Spinal cord (tissue), 10 donors: ENCODE measurements around the gene BAZ2A. TPM values are rescaled to one million over a fixed set of nuclear protein-coding genes. Genes with fewer than 3 reads are reported as not detected.

Source experiments
- DNase-seq, 6 donors: peaks; one replicate each; pipeline versions ENCODE4 v3.0.0 to v3.0.0-alpha.2; 2013 to 2015; ENCODE audit warnings: low spot score in 6 of 6, low read depth in 4 of 6
- H3K27ac ChIP-seq: one replicate; pipeline ENCODE4 v1.5.1; 2013; ENCODE audit warnings: low read depth, low read length, control low read depth
- H3K27me3 ChIP-seq: one replicate; pipeline ENCODE4 v1.6.1; 2013; ENCODE audit warnings: low read length; ENCODE audit not compliant: control insufficient read depth, insufficient read depth
- H3K36me3 ChIP-seq: one replicate; pipeline ENCODE4 v1.6.1; 2013; ENCODE audit warnings: low read length; ENCODE audit not compliant: control insufficient read depth, insufficient read depth
- H3K4me1 ChIP-seq: one replicate; pipeline ENCODE4 v1.6.1; 2013; ENCODE audit warnings: low read length; ENCODE audit not compliant: control insufficient read depth, insufficient read depth
- H3K4me3 ChIP-seq: one replicate; pipeline ENCODE4 v1.5.1; 2013; ENCODE audit warnings: low read depth, low read length, control low read depth
- H3K9me3 ChIP-seq: one replicate; pipeline ENCODE4 v1.6.1; 2013; ENCODE audit warnings: low read length; ENCODE audit not compliant: control insufficient read depth, insufficient read depth
- WGBS: methylation state at CpG from one replicate; pipeline ENCODE4 v1.1.5; 2013; ENCODE audit warnings: missing lambda C conversion rate; ENCODE audit not compliant: insufficient coverage; 5-methylcytosine and 5-hydroxymethylcytosine counted together
- polyA plus RNA-seq, 2 donors: library from polyadenylated mRNA; unstranded; fragments of 120-200 nt; gene quantifications; one replicate each; pipeline ENCODE4 v1.2.1, GENCODE V29; 2013; ENCODE audit not compliant: insufficient read length in 2 of 2
- total RNA-seq, 2 donors: library from RNA; depleted of rRNA in 1 of 2; stranded (reverse); fragments of 120-200 nt in 1 of 2; fragments of >200 nt in 1 of 2; gene quantifications; one replicate each; pipeline versions ENCODE4 v1.2.3 to v1.2.4, GENCODE V29; 2013 to 2014
- donor health status: healthy.

Gene BAZ2A
- total and polyA plus RNA-seq, 4 donors: 20.7 to 49.3 (median 40.1) TPM

DNA sequence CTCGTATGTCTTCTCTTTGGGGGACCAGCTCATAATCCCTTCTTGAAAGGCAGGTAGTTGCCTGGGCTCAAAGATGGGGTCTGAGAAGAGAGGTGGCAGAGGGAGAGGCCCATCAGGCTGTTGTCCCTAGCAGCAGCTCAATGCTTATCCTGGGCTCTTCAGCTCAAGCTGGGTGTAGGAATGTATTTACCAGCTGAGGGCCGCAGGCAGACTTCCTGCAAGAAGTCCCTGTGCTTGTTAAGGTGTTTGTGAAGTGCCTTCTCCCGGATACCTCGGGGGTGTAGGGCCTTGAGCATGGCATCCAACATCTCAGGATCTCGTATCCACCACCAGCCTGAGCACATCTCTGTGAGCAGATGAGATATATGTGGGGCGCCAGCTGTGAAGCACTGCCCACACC is 29.4 kb downstream of the BAZ2A start:
- Histone ChIP-seq H3K4me3 (no peak overlapping the region), H3K36me3 (peaks cover 87% of the 10 kb centered on the region), H3K27ac (no peak overlapping the region), H3K4me1 (no peaks in the 10 kb centered on the region), H3K9me3 (no peaks in the 10 kb centered on the region), H3K27me3 (no peaks in the 10 kb centered on the region)
- WGBS: 95% methylated on average over 5 of the region's 6 CpGs
- DNase-seq: no peak

DNA sequence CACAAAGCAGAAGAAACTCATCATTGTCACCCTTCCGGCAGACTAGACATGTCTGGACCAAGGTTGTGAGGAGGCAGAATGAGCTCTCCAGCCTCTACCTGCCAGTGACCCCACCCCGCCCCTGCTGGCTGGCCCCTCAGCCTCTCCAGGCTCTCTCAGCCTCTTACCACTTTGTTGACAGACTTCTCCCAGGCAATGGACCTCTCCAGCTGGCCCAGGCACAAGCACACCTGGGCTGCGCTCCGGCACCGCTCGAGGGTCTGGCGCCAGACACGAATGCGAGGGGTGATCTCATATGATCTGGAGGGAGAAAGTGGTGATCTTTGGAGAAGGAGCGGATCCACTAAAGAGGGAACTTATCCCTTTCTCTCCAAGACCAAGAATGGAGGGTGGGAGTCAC is 30.3 kb downstream of the BAZ2A start:
- Histone ChIP-seq H3K27ac (no peak overlapping the region), H3K27me3 (no peaks in the 10 kb centered on the region), H3K9me3 (no peaks in the 10 kb centered on the region), H3K4me3 (no peak overlapping the region), H3K4me1 (no peaks in the 10 kb centered on the region), H3K36me3 (peaks cover 78% of the 10 kb centered on the region)
- WGBS: 94% methylated on average over 9 of the region's 10 CpGs
- no peak for DNase-seq

DNA sequence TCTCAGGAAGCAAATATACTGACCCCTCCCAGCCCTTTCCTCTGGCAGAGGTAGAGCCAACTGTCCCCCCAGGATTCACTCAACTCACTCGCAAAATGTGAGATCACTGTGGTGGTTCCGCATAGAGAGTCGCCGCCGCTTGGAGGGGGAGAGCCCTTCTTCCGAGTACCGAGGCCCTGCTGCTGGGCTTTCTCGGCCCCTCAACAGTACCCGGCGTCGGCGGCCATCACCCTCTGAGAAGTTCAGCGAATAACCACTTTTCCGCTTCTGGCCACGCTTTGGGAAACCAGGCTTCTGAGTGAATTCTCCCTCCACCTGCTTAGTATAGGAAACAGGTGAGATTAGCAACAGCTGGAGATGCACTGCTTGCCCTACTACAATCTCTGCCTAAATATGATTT is 31.1 kb downstream of the BAZ2A start:
- no peaks in the 10 kb centered on the region for H3K9me3 ChIP-seq
- H3K36me3 ChIP-seq: peaks cover 71% of the 10 kb centered on the region
- H3K27me3 ChIP-seq: no peaks in the 10 kb centered on the region
- no peak overlapping the region for H3K4me3 ChIP-seq
- DNase-seq: no peak
- H3K4me1 ChIP-seq: no peaks in the 10 kb centered on the region
- 94% methylated on average over 7 of the region's 15 CpGs for WGBS
- H3K27ac ChIP-seq: no peak overlapping the region

DNA sequence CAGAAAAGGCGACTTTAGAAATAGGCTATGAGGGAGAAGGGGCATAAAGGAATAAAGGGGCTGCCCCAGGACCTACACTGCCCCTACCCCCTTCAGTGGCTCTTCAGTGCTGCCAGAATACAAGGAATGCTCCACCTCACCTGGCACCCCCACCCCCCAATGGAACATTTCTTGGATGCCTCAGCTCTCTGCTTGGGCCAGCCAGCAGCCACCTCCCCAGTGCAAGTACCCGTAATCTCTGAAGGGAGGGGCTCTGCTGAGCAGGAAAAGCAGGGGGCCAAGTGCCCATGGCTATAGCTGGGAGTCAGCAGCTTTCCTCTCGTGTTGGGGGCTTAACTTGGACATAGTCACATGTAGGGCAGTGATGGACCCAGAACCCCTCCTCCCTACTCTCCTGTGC is 33.3 kb downstream of the BAZ2A start:
- Histone ChIP-seq H3K4me3 (no peak overlapping the region), H3K27me3 (no peaks in the 10 kb centered on the region), H3K9me3 (no peaks in the 10 kb centered on the region), H3K4me1 (peaks cover 14% of the 10 kb centered on the region), H3K27ac (no peak overlapping the region), H3K36me3 (peaks cover 54% of the 10 kb centered on the region)
- no peak for DNase-seq
- WGBS: no CpG with 5 or more reads among the region's 3 CpGs

DNA sequence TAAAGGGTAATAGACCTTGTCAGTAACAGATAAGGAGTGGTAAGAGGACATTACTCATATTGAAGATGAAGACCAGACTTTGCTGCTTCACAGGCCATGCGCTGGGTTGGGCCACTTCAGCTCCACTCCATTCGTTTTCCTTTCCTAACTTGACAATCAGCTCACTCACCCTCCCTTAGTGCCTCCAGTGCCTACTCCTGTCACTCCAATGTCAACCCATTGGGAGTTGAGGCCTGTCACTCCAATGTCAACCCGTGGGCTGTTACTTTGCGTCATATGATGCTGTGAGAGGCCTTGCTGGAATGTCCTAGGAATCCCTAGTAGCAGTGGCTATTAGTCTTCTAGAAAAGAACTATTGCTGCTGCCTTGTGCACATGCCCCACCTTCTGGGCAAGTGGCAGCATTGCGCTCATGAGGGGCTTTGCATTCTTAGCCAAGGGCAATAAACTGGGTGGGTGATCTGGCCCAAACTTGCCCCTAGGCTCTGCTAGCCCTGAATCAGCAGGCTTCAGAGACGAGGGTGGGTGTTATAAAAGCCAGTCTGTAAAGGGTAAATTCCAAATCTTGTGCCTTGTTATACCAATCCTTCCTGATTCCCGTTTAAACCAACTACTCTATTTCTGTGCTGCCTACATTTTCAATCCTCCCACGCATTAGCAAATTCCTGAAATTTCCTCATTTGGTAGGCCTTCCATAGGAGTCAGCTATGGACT is 36.1 kb downstream of the BAZ2A start:
- Histone ChIP-seq H3K9me3 (no peaks in the 10 kb centered on the region), H3K4me1 (peaks cover 16% of the 10 kb centered on the region), H3K36me3 (peaks cover 29% of the 10 kb centered on the region), H3K4me3 (no peak overlapping the region), H3K27ac (peak overlapping the region; percentile 87), H3K27me3 (no peaks in the 10 kb centered on the region)
- DNase-seq: peak in 4 of 6 donors; percentile 22 to 78 (median 62)
- WGBS: 75% methylated on average over 5 of the region's 8 CpGs

DNA sequence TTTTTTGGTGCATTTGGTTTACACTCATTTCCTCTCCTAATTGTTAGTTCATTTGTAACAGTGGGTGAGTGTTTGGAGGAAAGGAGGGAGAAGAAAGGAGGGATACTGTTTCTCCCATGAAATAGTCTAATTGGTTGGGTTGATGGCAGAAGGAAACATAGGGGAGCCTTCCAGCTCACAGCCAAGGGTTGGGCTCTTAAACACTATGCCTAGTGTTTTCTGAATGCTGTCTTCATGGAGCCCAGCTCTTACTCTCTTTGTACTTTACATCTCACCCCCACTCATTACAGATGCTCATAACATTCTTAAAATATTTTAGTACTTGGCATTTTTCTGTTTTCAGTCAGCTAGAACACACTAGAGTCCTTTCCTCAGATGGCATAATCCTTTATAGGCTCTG is 38.2 kb downstream of the BAZ2A start:
- H3K27ac ChIP-seq: peak overlapping the region; percentile 87
- no peaks in the 10 kb centered on the region for H3K9me3 ChIP-seq
- H3K27me3 ChIP-seq: no peaks in the 10 kb centered on the region
- peaks cover 22% of the 10 kb centered on the region for H3K4me1 ChIP-seq
- DNase-seq: peak in 4 of 6 donors; percentile 7 to 70 (median 26)
- H3K36me3 ChIP-seq: peaks cover 18% of the 10 kb centered on the region
- H3K4me3 ChIP-seq: no peak overlapping the region

DNA sequence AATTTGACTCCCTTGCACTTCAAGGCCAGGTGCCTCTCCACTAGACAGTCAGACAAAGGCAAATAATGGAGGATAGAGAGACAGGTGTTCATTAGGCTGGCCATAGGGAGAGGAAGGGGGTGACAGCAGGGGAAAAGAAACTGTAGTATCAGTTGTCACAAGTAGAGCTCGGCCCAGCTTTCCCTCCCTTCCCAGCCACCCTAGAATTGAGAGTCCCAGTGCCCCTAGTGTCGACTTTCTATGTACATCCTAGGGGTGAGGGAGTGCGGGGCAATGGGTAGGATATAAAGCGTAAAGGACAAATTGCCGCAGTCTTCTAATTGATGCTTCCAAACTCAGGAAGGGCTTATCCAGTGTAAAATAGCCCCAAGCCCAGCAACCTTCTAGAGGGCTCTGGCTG is 39.0 kb downstream of the BAZ2A start:
- DNase-seq: no peak
- Histone ChIP-seq H3K4me1 (peaks cover 22% of the 10 kb centered on the region), H3K4me3 (no peak overlapping the region), H3K27me3 (no peaks in the 10 kb centered on the region), H3K9me3 (no peaks in the 10 kb centered on the region), H3K27ac (peak overlapping the region; percentile 81), H3K36me3 (peaks cover 16% of the 10 kb centered on the region)
- WGBS: 83% methylated on average over 1 of the region's 5 CpGs

DNA sequence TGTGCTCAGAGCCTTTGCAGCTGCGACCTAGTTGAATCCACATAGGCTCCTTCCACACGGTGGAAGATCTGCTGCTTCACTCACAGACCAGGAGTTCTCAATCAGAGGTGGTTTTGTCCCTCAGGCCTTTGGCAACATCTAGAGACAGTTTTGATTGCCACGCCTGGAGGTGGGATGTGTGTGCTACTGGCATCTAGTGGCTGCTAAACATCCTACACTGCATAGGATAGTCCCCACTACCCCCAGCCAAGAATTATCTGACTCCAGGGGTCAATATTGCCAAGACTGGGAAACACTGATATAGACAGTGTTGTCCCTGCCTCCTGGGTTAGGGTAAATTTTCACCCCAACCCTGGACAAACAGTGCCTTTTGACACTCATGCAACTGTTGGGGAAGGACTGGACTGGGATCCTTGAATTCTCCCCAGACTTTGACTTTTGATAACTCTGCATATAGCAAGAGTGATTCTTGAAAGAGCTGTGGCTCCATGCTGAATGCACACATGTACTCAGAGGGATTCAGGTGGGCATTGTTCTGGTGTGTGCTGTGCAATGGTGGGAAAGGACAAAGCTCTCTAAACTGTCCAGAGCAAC is 39.8 kb downstream of the BAZ2A start:
- H3K9me3 ChIP-seq: no peaks in the 10 kb centered on the region
- WGBS: 67% methylated on average over 1 of the region's 3 CpGs
- H3K4me3 ChIP-seq: no peak overlapping the region
- H3K27ac ChIP-seq: peak overlapping the region; percentile 81
- DNase-seq: peak in 1 of 6 donors; percentile 25
- peaks cover 16% of the 10 kb centered on the region for H3K36me3 ChIP-seq
- H3K4me1 ChIP-seq: peaks cover 22% of the 10 kb centered on the region
- H3K27me3 ChIP-seq: no peaks in the 10 kb centered on the region

DNA sequence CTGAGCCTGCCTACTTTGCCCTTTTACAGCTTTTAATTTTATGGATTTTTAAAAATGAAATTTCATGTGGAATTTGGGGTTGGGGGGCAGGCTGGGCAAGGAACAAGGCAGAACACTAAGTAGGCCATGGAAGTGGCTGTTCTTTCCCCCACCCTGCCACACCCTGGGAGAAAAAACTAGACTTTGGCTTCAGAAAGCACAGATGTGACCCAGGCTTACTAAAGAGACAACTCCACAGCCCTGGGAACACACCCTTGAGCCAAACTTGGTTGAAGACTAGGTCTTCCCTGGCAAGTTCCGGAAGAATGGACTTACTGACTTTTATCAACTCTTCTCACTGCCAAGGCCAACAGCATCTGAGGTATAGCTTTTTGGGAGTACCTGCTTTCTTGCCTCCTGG is 40.3 kb downstream of the BAZ2A start:
- WGBS: 86% methylated on average over 1 of the region's 1 CpG
- Histone ChIP-seq H3K9me3 (no peaks in the 10 kb centered on the region), H3K4me3 (no peak overlapping the region), H3K27me3 (no peaks in the 10 kb centered on the region), H3K36me3 (peaks cover 16% of the 10 kb centered on the region), H3K27ac (peak overlapping the region; percentile 81), H3K4me1 (peaks cover 22% of the 10 kb centered on the region)
- no peak for DNase-seq

DNA sequence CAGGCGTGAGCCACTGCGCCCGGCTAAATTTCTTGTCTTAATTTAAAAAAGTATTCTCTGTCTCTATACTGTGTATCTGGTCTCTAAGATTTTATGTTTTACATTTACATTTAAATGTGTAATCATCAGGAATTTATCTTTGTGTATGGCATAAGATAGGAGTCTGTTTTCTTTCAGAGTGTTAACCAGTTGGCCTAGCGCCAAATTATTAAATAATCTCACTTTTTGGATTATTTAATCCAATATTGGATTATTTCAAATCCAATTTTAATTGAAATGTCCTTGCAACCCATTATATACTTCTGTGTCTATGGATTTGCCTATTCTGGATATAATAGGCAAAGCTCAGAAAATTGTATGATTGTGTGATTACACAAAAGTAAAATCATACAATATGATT is 45.0 kb downstream of the BAZ2A start:
- H3K36me3 ChIP-seq: peaks cover 16% of the 10 kb centered on the region
- H3K4me1 ChIP-seq: peaks cover 5% of the 10 kb centered on the region
- DNase-seq: no peak
- H3K27me3 ChIP-seq: no peaks in the 10 kb centered on the region
- H3K27ac ChIP-seq: no peak overlapping the region
- WGBS: no CpG with 5 or more reads among the region's 4 CpGs
- no peak overlapping the region for H3K4me3 ChIP-seq
- H3K9me3 ChIP-seq: no peaks in the 10 kb centered on the region
